ENCODE data around the gene CACNA1I. TPM values are rescaled to one million over a fixed set of nuclear protein-coding genes. Genes with fewer than 3 reads are reported as not detected.
"Not testable (repeated sequence)": the region's sequence is repeated elsewhere in the genome, so short reads cannot be mapped to it uniquely, and the experiment has no call there.

CACNA1I gene
- total and polyA plus RNA-seq, 10 donors: 0.24 to 4.1 (median 1.1) TPM

DNA sequence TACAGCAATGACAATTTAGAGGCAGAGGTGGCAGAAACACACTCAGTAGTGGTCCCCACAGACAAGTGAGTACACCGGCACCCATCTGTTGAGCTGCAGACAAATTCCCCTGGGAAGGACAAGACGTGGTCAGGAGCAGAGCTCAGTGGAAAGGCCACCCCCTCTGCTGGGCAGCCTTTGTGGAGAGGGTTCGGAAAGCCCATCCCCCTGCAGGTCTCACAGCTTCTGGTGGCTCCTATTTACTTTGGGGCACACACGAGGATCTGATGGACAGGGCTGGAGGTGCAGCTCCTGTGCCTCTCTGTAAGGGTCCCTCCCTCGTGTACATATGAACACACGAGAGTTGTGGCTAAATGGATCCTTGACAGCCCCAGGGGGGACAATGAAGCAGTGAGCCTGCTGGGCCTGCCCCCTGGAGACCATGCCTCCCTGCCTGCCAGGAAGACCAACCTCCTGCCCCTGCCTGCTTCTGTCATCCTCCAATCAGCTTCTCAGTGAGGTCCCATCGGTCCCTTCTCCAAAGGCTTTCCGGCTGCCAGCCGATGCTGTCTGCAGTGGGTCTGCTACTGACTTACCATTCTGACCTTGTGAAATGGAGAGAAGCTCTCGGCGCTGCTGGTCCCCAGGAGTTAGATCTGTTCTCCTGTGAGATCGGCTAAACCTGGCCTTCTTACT is 161.5 kb downstream of the CACNA1I start:
- Histone ChIP-seq H3K9me3 (no peaks in the 10 kb centered on the region), H3K27ac (no peak overlapping the region), H3K36me3 (no peaks in the 10 kb centered on the region), H3K4me1 (no peaks in the 10 kb centered on the region), H3K27me3 (replicated peaks in 1 of 7) (peaks cover 0 to 31% (median 0%) of the 10 kb centered on the region in 7 donors), H3K4me3 (no peak overlapping the region)
- intact Hi-C loops (cut with DNase I; ENCODE audit: low total_unique reads): no loop called here
- TF ChIP-seq, protein P1, sequence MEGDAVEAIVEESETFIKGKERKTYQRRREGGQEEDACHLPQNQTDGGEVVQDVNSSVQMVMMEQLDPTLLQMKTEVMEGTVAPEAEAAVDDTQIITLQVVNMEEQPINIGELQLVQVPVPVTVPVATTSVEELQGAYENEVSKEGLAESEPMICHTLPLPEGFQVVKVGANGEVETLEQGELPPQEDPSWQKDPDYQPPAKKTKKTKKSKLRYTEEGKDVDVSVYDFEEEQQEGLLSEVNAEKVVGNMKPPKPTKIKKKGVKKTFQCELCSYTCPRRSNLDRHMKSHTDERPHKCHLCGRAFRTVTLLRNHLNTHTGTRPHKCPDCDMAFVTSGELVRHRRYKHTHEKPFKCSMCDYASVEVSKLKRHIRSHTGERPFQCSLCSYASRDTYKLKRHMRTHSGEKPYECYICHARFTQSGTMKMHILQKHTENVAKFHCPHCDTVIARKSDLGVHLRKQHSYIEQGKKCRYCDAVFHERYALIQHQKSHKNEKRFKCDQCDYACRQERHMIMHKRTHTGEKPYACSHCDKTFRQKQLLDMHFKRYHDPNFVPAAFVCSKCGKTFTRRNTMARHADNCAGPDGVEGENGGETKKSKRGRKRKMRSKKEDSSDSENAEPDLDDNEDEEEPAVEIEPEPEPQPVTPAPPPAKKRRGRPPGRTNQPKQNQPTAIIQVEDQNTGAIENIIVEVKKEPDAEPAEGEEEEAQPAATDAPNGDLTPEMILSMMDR (IDR thresholded peaks at IDR 0.05 in 8 of 11, conservative IDR thresholded peaks at IDR 0.05 in 3 of 11): no peak
- TF ChIP-seq POLR2A (IDR thresholded peaks at IDR 0.05) (no peak), POLR2AphosphoS5 (IDR thresholded peaks at IDR 0.05) (no peak)
- 53 to 63% (median 60%) methylated on average over 11 to 12 of the region's 12 CpGs for WGBS, 5 donors
- DNase-seq: peak; percentile 68

DNA sequence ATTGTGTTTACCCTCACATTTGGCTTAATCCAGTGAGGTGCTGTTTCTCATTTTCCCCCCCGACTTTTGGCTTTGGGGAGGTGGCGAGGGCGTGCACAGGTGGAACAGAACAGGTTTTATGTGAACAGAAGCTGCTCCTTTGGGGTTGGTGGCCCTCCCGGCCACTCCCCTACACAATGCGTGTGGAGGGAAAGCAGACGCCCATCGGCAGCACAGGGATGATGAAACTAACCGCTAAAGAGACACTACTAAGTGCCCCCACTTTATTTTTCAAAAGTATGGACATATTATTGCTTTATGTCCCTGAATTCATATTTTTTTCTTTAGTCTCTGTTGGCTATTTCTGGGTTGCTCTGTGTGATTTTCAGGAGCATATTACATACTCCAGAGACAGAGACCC is 162.1 kb downstream of the CACNA1I start:
- no peak overlapping the region for H3K4me3 ChIP-seq
- no peak overlapping the region for H3K27ac ChIP-seq
- peak; percentile 34 for DNase-seq
- no peak for TF ChIP-seq POLR2A (IDR thresholded peaks at IDR 0.05)
- TF ChIP-seq, protein P1 (IDR thresholded peaks at IDR 0.05 in 8 of 11, conservative IDR thresholded peaks at IDR 0.05 in 3 of 11): no peak
- no peak for TF ChIP-seq POLR2AphosphoS5 (IDR thresholded peaks at IDR 0.05)
- H3K36me3 ChIP-seq: no peaks in the 10 kb centered on the region
- no peaks in the 10 kb centered on the region for H3K4me1 ChIP-seq
- no peaks in the 10 kb centered on the region for H3K9me3 ChIP-seq
- peaks cover 0 to 31% (median 0%) of the 10 kb centered on the region in 7 donors for H3K27me3 ChIP-seq (replicated peaks in 1 of 7)
- intact Hi-C loops (cut with DNase I; ENCODE audit: low total_unique reads): no loop called here
- WGBS, 5 donors: 76 to 84% (median 83%) methylated on average over 8 of the region's 8 CpGs

DNA sequence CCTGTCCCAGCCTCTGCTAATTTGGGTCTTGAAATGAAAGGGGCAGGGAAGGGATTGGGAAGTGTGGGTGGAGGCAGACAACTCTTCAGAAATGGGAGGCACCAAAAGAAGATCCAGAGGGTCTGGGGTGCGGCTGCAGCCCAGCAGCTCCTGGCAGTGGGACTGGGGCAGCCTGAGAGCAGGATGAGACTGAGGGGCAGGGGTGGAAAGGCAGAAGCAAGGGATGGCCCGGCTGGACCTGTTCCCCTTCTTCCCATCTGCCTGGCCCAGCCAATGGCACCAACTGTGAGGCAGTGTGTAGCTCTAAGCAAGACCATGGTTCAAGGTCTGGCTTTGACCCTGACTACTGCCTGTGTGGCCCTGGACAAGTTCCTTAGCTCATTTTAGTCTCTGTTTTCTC is 162.6 kb downstream of the CACNA1I start:
- H3K4me1 ChIP-seq: no peaks in the 10 kb centered on the region
- H3K4me3 ChIP-seq: no peak overlapping the region
- no peaks in the 10 kb centered on the region for H3K36me3 ChIP-seq
- peaks cover 0 to 28% (median 0%) of the 10 kb centered on the region in 7 donors for H3K27me3 ChIP-seq (replicated peaks in 1 of 7)
- no peak for DNase-seq
- no peaks in the 10 kb centered on the region for H3K9me3 ChIP-seq
- no peak overlapping the region for H3K27ac ChIP-seq
- intact Hi-C loops (cut with DNase I; ENCODE audit: low total_unique reads): no loop called here
- WGBS, 5 donors: 75 to 94% (median 86%) methylated on average over 2 of the region's 2 CpGs
- no peak for TF ChIP-seq POLR2A (IDR thresholded peaks at IDR 0.05)
- no peak for TF ChIP-seq POLR2AphosphoS5 (IDR thresholded peaks at IDR 0.05)
- TF ChIP-seq, protein P1 (IDR thresholded peaks at IDR 0.05 in 8 of 11, conservative IDR thresholded peaks at IDR 0.05 in 3 of 11): no peak

DNA sequence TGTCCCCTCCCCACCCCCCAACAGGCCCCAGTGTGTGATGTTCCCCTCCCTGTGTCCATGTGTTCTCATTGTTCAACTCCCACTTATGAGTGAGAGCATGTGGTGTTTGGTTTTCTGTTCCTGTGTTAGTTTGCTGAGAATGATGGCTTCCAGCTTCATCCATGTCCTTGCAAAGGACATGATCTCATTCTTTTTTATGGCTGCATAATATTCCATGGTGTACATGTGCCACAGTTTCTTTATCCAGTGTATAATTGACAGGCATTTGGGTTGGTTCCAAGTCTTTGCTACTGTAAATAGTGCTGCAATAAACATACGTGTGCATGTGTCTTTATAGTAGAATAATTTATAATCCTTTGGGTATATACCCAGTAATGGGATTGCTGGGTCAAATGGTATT is 163.5 kb downstream of the CACNA1I start:
- H3K4me3 ChIP-seq; H3K9me3 ChIP-seq; H3K36me3 ChIP-seq; intact Hi-C loops (cut with DNase I; ENCODE audit: low total_unique reads); H3K27ac ChIP-seq; DNase-seq; H3K4me1 ChIP-seq: not testable (repeated sequence)
- peaks cover 0 to 24% (median 0%) of the 10 kb centered on the region in 7 donors for H3K27me3 ChIP-seq (replicated peaks in 1 of 7)
- 80 to 97% (median 91%) methylated on average over 1 of the region's 1 CpG for WGBS, 5 donors

Data from spleen (tissue), 11 donors.